ENCODE data around the gene RELN. TPM values are rescaled to one million over a fixed set of nuclear protein-coding genes. Genes with fewer than 3 reads are reported as not detected.

The RELN gene
- total and polyA plus RNA-seq, 9 of the 15 experiments (the other 6 are each of a cell fraction or from before 2014, with no cell fraction given), result 12.9 to 43.2 (median 18.1) TPM

DNA sequence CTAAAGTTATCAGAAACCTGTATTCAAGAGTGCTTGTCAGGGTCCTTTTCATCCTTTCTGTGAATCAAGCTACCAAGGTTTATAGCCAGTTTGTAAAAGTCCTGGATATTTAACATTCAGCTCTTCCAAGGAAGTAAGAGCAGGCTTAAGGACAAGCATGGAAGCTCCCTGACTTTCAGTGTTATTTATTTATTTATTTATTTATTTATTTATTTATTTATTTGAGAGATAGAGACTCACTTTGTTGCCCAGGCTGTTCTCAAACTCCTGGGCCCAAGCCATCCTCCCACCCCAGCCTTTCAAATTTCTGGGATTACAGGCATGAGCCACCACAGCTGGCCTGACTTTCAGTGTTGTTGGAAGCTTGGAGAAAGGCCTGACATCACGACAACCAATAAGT is 44.4 kb upstream of the RELN start:
- TF ChIP-seq MYC (IDR thresholded peaks at IDR 0.05; ENCODE audit: low read depth, low read length) (no peak), MYC (CRISPR knock-in tag; IDR thresholded peaks at IDR 0.05; ENCODE audit: borderline replicate concordance, low read depth) (no peak), ZNF274 (IDR thresholded peaks at IDR 0.05; ENCODE audit: borderline replicate concordance, low read depth, low read length) (no peak), NCOR1 (IDR thresholded peaks at IDR 0.05) (no peak), ZNF445 (CRISPR knock-in tag; IDR thresholded peaks at IDR 0.05; ENCODE audit: low read depth) (no peak), TFAM (CRISPR knock-in tag; conservative IDR thresholded peaks at IDR 0.05) (no peak), LEF1 (IDR thresholded peaks at IDR 0.05) (no peak), PTBP1 (IDR thresholded peaks at IDR 0.05; ENCODE audit: low read depth, low read length) (no peak), KAT8 (IDR thresholded peaks at IDR 0.05; ENCODE audit: low read depth) (no peak)
- TF ChIP-seq, protein P1, sequence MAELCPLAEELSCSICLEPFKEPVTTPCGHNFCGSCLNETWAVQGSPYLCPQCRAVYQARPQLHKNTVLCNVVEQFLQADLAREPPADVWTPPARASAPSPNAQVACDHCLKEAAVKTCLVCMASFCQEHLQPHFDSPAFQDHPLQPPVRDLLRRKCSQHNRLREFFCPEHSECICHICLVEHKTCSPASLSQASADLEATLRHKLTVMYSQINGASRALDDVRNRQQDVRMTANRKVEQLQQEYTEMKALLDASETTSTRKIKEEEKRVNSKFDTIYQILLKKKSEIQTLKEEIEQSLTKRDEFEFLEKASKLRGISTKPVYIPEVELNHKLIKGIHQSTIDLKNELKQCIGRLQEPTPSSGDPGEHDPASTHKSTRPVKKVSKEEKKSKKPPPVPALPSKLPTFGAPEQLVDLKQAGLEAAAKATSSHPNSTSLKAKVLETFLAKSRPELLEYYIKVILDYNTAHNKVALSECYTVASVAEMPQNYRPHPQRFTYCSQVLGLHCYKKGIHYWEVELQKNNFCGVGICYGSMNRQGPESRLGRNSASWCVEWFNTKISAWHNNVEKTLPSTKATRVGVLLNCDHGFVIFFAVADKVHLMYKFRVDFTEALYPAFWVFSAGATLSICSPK (IDR thresholded peaks at IDR 0.05; ENCODE audit: borderline replicate concordance), result no peak
- TF ChIP-seq, protein P2, sequence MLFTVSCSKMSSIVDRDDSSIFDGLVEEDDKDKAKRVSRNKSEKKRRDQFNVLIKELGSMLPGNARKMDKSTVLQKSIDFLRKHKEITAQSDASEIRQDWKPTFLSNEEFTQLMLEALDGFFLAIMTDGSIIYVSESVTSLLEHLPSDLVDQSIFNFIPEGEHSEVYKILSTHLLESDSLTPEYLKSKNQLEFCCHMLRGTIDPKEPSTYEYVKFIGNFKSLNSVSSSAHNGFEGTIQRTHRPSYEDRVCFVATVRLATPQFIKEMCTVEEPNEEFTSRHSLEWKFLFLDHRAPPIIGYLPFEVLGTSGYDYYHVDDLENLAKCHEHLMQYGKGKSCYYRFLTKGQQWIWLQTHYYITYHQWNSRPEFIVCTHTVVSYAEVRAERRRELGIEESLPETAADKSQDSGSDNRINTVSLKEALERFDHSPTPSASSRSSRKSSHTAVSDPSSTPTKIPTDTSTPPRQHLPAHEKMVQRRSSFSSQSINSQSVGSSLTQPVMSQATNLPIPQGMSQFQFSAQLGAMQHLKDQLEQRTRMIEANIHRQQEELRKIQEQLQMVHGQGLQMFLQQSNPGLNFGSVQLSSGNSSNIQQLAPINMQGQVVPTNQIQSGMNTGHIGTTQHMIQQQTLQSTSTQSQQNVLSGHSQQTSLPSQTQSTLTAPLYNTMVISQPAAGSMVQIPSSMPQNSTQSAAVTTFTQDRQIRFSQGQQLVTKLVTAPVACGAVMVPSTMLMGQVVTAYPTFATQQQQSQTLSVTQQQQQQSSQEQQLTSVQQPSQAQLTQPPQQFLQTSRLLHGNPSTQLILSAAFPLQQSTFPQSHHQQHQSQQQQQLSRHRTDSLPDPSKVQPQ (CRISPR knock-in tag; IDR thresholded peaks at IDR 0.05; ENCODE audit: borderline replicate concordance), result no peak
- TF ChIP-seq, protein P3, sequence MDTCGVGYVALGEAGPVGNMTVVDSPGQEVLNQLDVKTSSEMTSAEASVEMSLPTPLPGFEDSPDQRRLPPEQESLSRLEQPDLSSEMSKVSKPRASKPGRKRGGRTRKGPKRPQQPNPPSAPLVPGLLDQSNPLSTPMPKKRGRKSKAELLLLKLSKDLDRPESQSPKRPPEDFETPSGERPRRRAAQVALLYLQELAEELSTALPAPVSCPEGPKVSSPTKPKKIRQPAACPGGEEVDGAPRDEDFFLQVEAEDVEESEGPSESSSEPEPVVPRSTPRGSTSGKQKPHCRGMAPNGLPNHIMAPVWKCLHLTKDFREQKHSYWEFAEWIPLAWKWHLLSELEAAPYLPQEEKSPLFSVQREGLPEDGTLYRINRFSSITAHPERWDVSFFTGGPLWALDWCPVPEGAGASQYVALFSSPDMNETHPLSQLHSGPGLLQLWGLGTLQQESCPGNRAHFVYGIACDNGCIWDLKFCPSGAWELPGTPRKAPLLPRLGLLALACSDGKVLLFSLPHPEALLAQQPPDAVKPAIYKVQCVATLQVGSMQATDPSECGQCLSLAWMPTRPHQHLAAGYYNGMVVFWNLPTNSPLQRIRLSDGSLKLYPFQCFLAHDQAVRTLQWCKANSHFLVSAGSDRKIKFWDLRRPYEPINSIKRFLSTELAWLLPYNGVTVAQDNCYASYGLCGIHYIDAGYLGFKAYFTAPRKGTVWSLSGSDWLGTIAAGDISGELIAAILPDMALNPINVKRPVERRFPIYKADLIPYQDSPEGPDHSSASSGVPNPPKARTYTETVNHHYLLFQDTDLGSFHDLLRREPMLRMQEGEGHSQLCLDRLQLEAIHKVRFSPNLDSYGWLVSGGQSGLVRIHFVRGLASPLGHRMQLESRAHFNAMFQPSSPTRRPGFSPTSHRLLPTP (IDR thresholded peaks at IDR 0.05; ENCODE audit: borderline replicate concordance, extremely low read depth, insufficient read length), result no peak
- TF ChIP-seq, protein P4, sequence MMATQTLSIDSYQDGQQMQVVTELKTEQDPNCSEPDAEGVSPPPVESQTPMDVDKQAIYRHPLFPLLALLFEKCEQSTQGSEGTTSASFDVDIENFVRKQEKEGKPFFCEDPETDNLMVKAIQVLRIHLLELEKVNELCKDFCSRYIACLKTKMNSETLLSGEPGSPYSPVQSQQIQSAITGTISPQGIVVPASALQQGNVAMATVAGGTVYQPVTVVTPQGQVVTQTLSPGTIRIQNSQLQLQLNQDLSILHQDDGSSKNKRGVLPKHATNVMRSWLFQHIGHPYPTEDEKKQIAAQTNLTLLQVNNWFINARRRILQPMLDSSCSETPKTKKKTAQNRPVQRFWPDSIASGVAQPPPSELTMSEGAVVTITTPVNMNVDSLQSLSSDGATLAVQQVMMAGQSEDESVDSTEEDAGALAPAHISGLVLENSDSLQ (IDR thresholded peaks at IDR 0.05), result no peak
- BruUV-seq (replicated peaks), result no TSS peak
- Histone ChIP-seq H3K4me2 (ENCODE audit: insufficient read depth, low read length) (no peak overlapping the region), H4K20me1 (replicated peaks; ENCODE audit: control insufficient read depth, insufficient read depth, low read length) (no peaks in the 10 kb centered on the region), H3K9ac (ENCODE audit: insufficient read depth in 1 of 2, low read depth in 2 of 2, low read length in 2 of 2) (no peak overlapping the region), H3K4me1 (replicated peaks in 1 of 2; ENCODE audit: control insufficient read depth in 2 of 2, insufficient read depth in 2 of 2, low read length in 2 of 2) (peaks cover 0 to 11% of the 10 kb centered on the region in 2 experiments; a peak in 2 of 5 replicates), H2AFZ (ENCODE audit: low read depth, low read length) (no peak overlapping the region), H3K4me3 (no peak overlapping the region), H3K9me3 (replicated peaks; ENCODE audit: control insufficient read depth, insufficient read depth, low read depth, low read length) (peaks cover 6% of the 10 kb centered on the region; the same call in 1 of the 2 replicates), H3K9me1 (ENCODE audit: control insufficient read depth, insufficient read depth, low read length) (no peaks in the 10 kb centered on the region), H3K79me2 (ENCODE audit: control insufficient read depth, insufficient read depth, low read length) (no peaks in the 10 kb centered on the region), H3K27ac (ENCODE audit: extremely low read depth, low read depth, low read length) (no peak overlapping the region), H3K36me3 (ENCODE audit: control insufficient read depth, insufficient read depth, low read length) (no peaks in the 10 kb centered on the region), H3K27me3 (ENCODE audit: control insufficient read depth in 2 of 2, insufficient read depth in 2 of 2, low read length in 2 of 2) (no peaks in the 10 kb centered on the region)
- CTCF ChIA-PET (ENCODE audit: low intra/inter-chr PET ratio), result no interaction called here
- 44% methylated on average over 1 of the region's 1 CpG for WGBS (ENCODE audit: insufficient coverage, low coverage, missing lambda C conversion rate)
- FAIRE-seq, result no peak
- in situ Hi-C loops (cut with MboI), result no loop called here
- POLR2A ChIA-PET, result interaction anchor here (0.9 kb wide), 1 partner anchor 114 kb away, joined by 3 read pairs; no protein-coding TSS in a partner anchor
- ATAC-seq, result no peak
- DNase-seq (ENCODE audit: extremely low read depth in 1 of 4, low spot score in 3 of 4), result no peak
- intact Hi-C loops (cut with micrococcal nuclease), result no loop called here
